Measurements from ENCODE around the gene PCDHGB4.
"Not testable (repeated sequence)": the region's sequence is repeated elsewhere in the genome, so short reads cannot be mapped to it uniquely, and the experiment has no call there.

DNA sequence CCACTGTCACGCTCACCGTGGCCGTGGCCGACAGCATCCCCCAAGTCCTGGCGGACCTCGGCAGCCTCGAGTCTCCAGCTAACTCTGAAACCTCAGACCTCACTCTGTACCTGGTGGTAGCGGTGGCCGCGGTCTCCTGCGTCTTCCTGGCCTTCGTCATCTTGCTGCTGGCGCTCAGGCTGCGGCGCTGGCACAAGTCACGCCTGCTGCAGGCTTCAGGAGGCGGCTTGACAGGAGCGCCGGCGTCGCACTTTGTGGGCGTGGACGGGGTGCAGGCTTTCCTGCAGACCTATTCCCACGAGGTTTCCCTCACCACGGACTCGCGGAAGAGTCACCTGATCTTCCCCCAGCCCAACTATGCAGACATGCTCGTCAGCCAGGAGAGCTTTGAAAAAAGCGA is 45.2 kb downstream of the PCDHGB4 start:
- not testable (repeated sequence) for TF ChIP-seq CTCF (conservative IDR thresholded peaks at IDR 0.05; ENCODE audit: low read length); EZH2phosphoT487 (IDR thresholded peaks at IDR 0.05; ENCODE audit: borderline replicate concordance, low read depth, low read length)
